GM13977 (cell line): ENCODE results near the gene RYR3.

Experiments used
- DNase-seq: peaks from one replicate; pipeline ENCODE4 v3.0.0; 2012; ENCODE audit warnings: low spot score
- in situ Hi-C: fragments of 300-500 bp; cut with MboI; formaldehyde crosslinking; loops from one replicate; pipeline ENCODE4 v1.12.0; 2022; ENCODE audit warnings: low sequenced_read_pairs, low pct_unique_long_range_greater_than_20kb, mixed read lengths, inconsistent platforms; ENCODE audit not compliant: unreplicated experiment
- TF ChIP-seq, protein P1 (sequence below): IDR thresholded peaks from 2 replicates; pipeline ENCODE4 v1.5.1; 2012; ENCODE audit warnings: mild to moderate bottlenecking, control low read depth; ENCODE audit not compliant: insufficient read depth; ENCODE audit errors: extremely low read depth, missing control alignments

RYR3 gene

DNA sequence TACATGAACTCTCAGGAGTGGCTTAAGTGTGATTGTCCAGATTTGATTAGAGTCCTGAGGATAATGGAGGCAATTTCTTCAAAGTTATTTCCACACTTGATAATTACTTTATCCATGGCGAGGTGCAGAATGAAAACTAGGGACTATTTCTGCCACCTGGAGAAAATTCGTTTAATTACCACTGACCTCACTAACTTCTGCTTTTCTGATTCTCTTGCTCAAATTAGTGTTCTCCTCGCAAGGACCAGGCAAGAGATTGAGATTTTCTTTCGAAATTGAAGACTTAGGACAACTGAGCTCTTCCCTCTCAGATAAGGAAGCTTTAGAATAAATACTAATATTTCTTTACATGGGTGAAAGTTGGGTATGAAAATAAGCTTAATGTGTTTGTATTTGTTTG, 135.2 kb downstream of the RYR3 start:
- TF ChIP-seq, protein P1, sequence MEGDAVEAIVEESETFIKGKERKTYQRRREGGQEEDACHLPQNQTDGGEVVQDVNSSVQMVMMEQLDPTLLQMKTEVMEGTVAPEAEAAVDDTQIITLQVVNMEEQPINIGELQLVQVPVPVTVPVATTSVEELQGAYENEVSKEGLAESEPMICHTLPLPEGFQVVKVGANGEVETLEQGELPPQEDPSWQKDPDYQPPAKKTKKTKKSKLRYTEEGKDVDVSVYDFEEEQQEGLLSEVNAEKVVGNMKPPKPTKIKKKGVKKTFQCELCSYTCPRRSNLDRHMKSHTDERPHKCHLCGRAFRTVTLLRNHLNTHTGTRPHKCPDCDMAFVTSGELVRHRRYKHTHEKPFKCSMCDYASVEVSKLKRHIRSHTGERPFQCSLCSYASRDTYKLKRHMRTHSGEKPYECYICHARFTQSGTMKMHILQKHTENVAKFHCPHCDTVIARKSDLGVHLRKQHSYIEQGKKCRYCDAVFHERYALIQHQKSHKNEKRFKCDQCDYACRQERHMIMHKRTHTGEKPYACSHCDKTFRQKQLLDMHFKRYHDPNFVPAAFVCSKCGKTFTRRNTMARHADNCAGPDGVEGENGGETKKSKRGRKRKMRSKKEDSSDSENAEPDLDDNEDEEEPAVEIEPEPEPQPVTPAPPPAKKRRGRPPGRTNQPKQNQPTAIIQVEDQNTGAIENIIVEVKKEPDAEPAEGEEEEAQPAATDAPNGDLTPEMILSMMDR: no peak
- in situ Hi-C loops: no loop called here
- DNase-seq: no peak

DNA sequence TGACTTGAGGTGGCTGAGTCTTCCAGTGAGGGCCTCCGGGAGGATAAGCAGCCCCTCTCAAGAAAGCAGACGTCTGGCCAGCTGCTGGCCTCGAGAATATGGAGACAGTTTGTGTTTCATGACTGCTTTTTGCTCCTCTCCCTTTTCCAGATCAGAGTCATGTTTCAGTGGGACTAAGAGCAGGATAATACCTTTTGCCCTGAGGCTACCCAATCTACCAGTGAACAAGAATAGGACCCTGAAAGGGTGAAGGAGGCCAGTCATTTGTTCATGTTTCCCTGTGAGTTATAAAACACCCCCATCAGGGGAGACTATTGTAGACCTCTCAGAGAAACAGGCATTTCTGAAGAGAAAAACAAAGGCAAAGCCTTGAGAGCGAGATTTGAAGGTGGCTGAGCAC, 137.4 kb downstream of the RYR3 start:
- DNase-seq: no peak
- TF ChIP-seq, protein P1: no peak
- in situ Hi-C loops: no loop called here

DNA sequence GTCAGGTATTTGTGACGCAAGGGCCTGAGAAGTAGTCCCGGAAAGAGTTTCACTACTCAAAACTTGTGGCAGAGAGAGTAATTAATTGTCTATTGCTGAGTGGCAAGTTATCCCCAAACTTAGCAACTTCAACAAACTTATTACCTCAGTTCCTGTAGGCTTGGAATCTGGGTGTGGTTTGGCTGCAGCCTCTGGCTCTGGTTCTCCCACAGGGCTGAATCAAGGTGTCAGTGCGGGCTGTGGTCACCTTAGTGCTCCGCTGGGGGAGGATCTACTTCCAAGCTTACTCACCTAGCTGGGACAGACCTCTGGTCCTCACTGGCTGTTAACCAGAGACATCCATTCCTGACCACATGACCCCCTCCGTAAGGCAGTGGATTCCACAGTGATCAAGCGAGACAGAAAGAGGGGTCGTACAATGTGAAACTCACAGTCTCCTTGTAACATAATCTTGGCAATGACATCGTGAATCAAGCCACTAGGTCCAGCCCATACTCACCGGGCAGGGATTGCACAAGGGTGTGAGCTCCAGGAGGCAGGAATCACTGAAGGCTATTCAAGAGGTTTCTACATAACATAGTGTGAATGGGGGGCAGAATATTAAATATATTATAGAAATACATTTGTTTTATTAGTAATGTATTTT, 138.3 kb downstream of the RYR3 start:
- DNase-seq: no peak
- in situ Hi-C loops: no loop called here
- TF ChIP-seq, protein P1: no peak

DNA sequence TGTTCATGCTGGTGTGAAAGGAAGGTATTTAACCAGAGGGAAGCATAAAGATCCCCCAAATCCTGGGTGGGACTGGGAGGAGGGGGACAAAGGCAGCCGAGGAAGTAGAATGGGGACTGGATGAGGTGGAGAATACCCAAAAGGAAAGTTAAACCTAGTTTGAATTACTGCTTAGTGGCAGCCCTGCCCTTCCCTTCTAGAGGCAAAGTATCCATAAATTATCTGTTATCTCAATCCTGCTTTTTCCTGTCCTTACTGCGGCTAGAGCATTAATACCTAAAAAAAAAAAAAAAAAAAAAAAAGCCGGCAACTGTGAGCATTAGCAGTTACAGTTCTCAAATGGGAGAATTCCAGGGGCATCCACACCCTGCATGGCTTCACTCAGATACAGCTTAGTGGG, 139.0 kb downstream of the RYR3 start:
- no peak for DNase-seq
- TF ChIP-seq, protein P1: no peak
- in situ Hi-C loops: no loop called here

DNA sequence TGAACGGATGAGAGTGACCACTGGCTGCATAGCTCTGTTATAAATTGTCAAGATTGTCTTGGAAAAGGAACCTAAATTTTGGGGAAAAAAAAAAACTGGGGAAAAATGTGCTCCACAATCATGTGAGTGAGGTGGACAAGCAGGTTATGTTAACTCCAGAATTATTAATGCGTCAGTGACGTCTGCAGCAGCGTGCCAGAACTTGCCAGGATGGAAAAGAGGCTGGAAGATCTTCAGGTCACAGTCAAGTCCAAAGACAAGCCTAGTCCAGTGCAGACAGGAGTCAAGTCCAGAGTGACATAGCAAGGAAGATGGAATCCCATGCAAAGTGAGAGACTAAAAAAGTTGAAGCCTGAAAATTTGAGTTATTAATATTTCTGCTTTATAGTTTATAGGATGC, 140.6 kb downstream of the RYR3 start:
- in situ Hi-C loops: no loop called here
- DNase-seq: no peak
- TF ChIP-seq, protein P1: no peak

DNA sequence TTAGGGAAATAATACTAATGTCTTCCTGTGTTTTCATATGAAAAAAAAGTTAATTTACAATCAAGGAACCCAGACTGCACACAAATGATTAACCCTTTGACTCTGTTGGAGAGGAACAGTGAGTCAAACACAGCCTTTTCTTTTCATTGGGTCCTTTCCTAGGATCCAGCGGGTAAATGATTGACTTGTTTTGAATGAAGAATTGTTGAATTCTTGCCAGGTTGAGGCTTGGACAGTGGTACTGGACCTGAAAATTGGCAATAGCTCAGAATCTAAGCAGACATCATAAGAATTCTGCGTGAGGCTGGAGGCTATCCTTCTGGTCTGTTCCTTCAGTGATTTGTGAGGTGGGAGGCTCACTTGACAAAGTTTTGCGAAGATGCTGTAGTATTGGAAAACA, 143.0 kb downstream of the RYR3 start:
- TF ChIP-seq, protein P1: no peak
- no peak for DNase-seq
- in situ Hi-C loops: no loop called here
